HepG2 (cell line): ENCODE measurements around the gene NWD2. TPM values are rescaled to one million over a fixed set of nuclear protein-coding genes. Genes with fewer than 3 reads are reported as not detected.

Experiments used
- ATAC-seq: fragments of 200-7000 bp; cut with Tn5 transposase; 3 replicates; pipeline ENCODE4 v1.9.1; 2020; ENCODE audit warnings: mild to moderate bottlenecking, moderate library complexity
- BruUV-seq: library from RNA; stranded (reverse); fragments of 400-500 nt; replicated peaks from 2 replicates; lab custom pipeline; 2021; lab: Mats Ljungman, UMichigan
- CTCF ChIA-PET: fragments of 300-600 bp; formaldehyde crosslinking; extraction: SDS; loops from one replicate; lab custom pipeline; 2021; ENCODE audit warnings: low total read pairs, inconsistent platforms, low intra/inter-chr PET ratio; lab: Yijun Ruan, JAX
- POLR2A ChIA-PET: fragments of 350-600 bp; sonication (Branson Sonifier 250); formaldehyde crosslinking; loops from one replicate; lab custom pipeline; 2020; ENCODE audit warnings: antibody characterized with exemption, inconsistent platforms; lab: Yijun Ruan, JAX
- DNase-seq: peaks from one replicate; pipeline ENCODE4 v3.0.0-alpha.2; 2015; ENCODE audit warnings: low spot score
- FAIRE-seq: peaks from 3 replicates; lab custom pipeline; 2011; peaks lifted over from hg19 to GRCh38; lab: Jason Lieb, UNC
- H2AFZ ChIP-seq: one replicate; pipeline ENCODE4 v1.6.1; 2011; ENCODE audit warnings: low read length, inconsistent platforms
- H3K27ac ChIP-seq: fragments of 300-600 bp; 3 replicates; pipeline ENCODE4 v1.8.0; 2011; ENCODE audit warnings: mixed run types, mild to moderate bottlenecking, mixed read lengths, low read length, inconsistent platforms; ENCODE audit not compliant: insufficient read depth; ENCODE audit errors: extremely low read length
- H3K27me3 ChIP-seq, 2 experiments: fragments of 200-600 bp in 1 of 2; 2 replicates in 1 of 2; 3 replicates in 1 of 2; pipeline versions ENCODE4 v1.6.0 to v1.8.0; 2011; ENCODE audit warnings: low read length in 2 of 2, mild to moderate bottlenecking in 2 of 2, moderate library complexity in 2 of 2, inconsistent platforms in 1 of 2; ENCODE audit not compliant: insufficient read depth in 2 of 2, control insufficient read depth in 1 of 2
- H3K36me3 ChIP-seq, 2 experiments: fragments of 200-600 bp in 1 of 2; replicated peaks in 1 of 2; 2 replicates in 1 of 2; 3 replicates in 1 of 2; pipeline versions ENCODE4 v1.5.1 to v1.8.0; 2011; ENCODE audit warnings: low read length in 2 of 2, inconsistent platforms in 1 of 2; ENCODE audit not compliant: insufficient read depth in 2 of 2, control insufficient read depth in 1 of 2
- H3K4me1 ChIP-seq: 2 replicates; pipeline ENCODE4 v1.5.1; 2012; ENCODE audit warnings: low read length, inconsistent platforms; ENCODE audit not compliant: insufficient read depth
- H3K4me2 ChIP-seq: 2 replicates; pipeline ENCODE4 v1.6.0; 2011; ENCODE audit warnings: low read depth, low read length, inconsistent platforms
- H3K4me3 ChIP-seq, 3 experiments: fragments of 200-600 bp in 1 of 3; sonication (generic), shearing (Covaris generic) in 1 of 3; replicated peaks in 1 of 3; 2 replicates each; pipeline ENCODE4 v1.5.1; 2011 to 2016; ENCODE audit warnings: low read length in 3 of 3, inconsistent platforms in 2 of 3, low read depth in 2 of 3, mild to moderate bottlenecking in 2 of 3, control low read depth in 1 of 3, mixed read lengths in 1 of 3; ENCODE audit not compliant: insufficient read depth in 1 of 3
- H3K79me2 ChIP-seq: one replicate; pipeline ENCODE4 v1.6.1; 2011; ENCODE audit warnings: low read length, inconsistent platforms; ENCODE audit not compliant: insufficient read depth
- H3K9ac ChIP-seq: 2 replicates; pipeline ENCODE4 v1.6.0; 2011; ENCODE audit warnings: mild to moderate bottlenecking, low read depth, low read length, inconsistent platforms; ENCODE audit not compliant: insufficient read depth
- H3K9me3 ChIP-seq: 2 replicates; pipeline ENCODE4 v1.5.1; 2012; ENCODE audit warnings: mild to moderate bottlenecking, low read length
- H4K20me1 ChIP-seq: 2 replicates; pipeline ENCODE4 v1.6.0; 2011; ENCODE audit warnings: inconsistent platforms, mild to moderate bottlenecking, low read length, moderate library complexity; ENCODE audit not compliant: insufficient read depth
- CHD4 ChIP-seq: fragments of 200-600 bp; sonication (generic); IDR thresholded peaks from 2 replicates; pipeline ENCODE4 v1.7.0; 2017; ENCODE audit warnings: mild to moderate bottlenecking, low read length, borderline replicate concordance
- DMAP1 ChIP-seq: IDR thresholded peaks from 2 replicates; pipeline ENCODE4 v1.6.1; 2016
- HNF4A ChIP-seq: sonication (generic); formaldehyde crosslinking; IDR thresholded peaks from 2 replicates; pipeline ENCODE4 v1.4.0; 2020; ENCODE audit warnings: missing genetic modification reagents
- HNF4G ChIP-seq, 2 experiments: sonication (generic) in 1 of 2; formaldehyde crosslinking in 1 of 2; IDR thresholded peaks; 2 replicates each; pipeline versions ENCODE4 v1.4.0 to v1.6.1; 2011 to 2020; ENCODE audit warnings: borderline replicate concordance in 2 of 2, low read depth in 2 of 2, mild to moderate bottlenecking in 2 of 2, low read length in 1 of 2, missing genetic modification reagents in 1 of 2, moderate library complexity in 1 of 2
- KDM4B ChIP-seq: sonication (generic); formaldehyde crosslinking; IDR thresholded peaks from 2 replicates; pipeline ENCODE4 v1.4.0; 2020; ENCODE audit warnings: missing genetic modification reagents
- REXO4 ChIP-seq: sonication (generic); formaldehyde crosslinking; IDR thresholded peaks from 2 replicates; pipeline ENCODE4 v1.8.0; 2022; ENCODE audit warnings: missing genetic modification reagents, mild to moderate bottlenecking, borderline replicate concordance
- STAG1 ChIP-seq: sonication (generic); formaldehyde crosslinking; IDR thresholded peaks from 2 replicates; pipeline ENCODE4 v1.4.0; 2020; ENCODE audit warnings: missing genetic modification reagents
- TOPORS ChIP-seq: sonication (generic); formaldehyde crosslinking; IDR thresholded peaks from 2 replicates; pipeline ENCODE4 v1.8.0; 2023; ENCODE audit warnings: mild to moderate bottlenecking, missing genetic modification reagents
- XRCC5 ChIP-seq: fragments of 200-400 bp; formaldehyde crosslinking; optimal IDR thresholded peaks from 2 replicates; pipeline ENCODE3; 2017; ENCODE audit warnings: mild to moderate bottlenecking, low read length
- YEATS2 ChIP-seq: sonication (generic); formaldehyde crosslinking; IDR thresholded peaks from 2 replicates; pipeline ENCODE4 v1.4.0; 2020; ENCODE audit warnings: missing genetic modification reagents, borderline replicate concordance
- ZFP36L2 ChIP-seq: sonication (generic); formaldehyde crosslinking; IDR thresholded peaks from 2 replicates; pipeline ENCODE4 v1.4.0; 2020; ENCODE audit warnings: missing genetic modification reagents
- ZNF10 ChIP-seq: sonication (generic); formaldehyde crosslinking; IDR thresholded peaks from 2 replicates; pipeline ENCODE4 v1.4.0; 2020; ENCODE audit warnings: mild to moderate bottlenecking, low read depth, missing genetic modification reagents, borderline replicate concordance
- ZNF563 ChIP-seq: sonication (generic); formaldehyde crosslinking; IDR thresholded peaks from 2 replicates; pipeline ENCODE4 v1.8.0; 2022; ENCODE audit warnings: mild to moderate bottlenecking, moderate library complexity, missing genetic modification reagents
- WGBS: methylation state at CpG from one replicate; pipeline ENCODE4 v1.1.6; 2017; ENCODE audit warnings: low lambda C conversion rate; 5-methylcytosine and 5-hydroxymethylcytosine counted together
- in situ Hi-C: cut with HindIII; loops from 2 replicates; pipeline ENCODE4 v1.10.0; 2017; ENCODE audit warnings: low pct_unique_long_range_greater_than_20kb; ENCODE audit not compliant: extremely low pct_ligation_motif_present
- intact Hi-C: fragments of 100-400 bp; cut with micrococcal nuclease; formaldehyde crosslinking; loops from one replicate; pipeline ENCODE4 v1.10.0; 2022; ENCODE audit not compliant: unreplicated experiment
- polyA plus RNA-seq, 8 experiments: library from polyadenylated mRNA; depleted of rRNA in 3 of 8; stranded (reverse) in 7 of 8; unstranded in 1 of 8; fragments of >200 nt; fragmentation: Illumina TruSeq in 4 of 8; extraction: Trizol in 4 of 8; gene quantifications; 2 replicates each; pipeline versions ENCODE4 v1.2.1 to v1.2.3, GENCODE V29; 2011 to 2016; ENCODE audit warnings: low read depth in 4 of 8, missing spikeins in 1 of 8, mixed read lengths in 1 of 8; ENCODE audit not compliant: insufficient read depth in 1 of 8
- total RNA-seq, 5 experiments: library from RNA; depleted of rRNA; stranded (reverse); fragments of >200 nt; fragmentation: Illumina TruSeq; extraction: Trizol; gene quantifications; 2 replicates each; pipeline ENCODE4 v1.2.3, GENCODE V29; 2016; ENCODE audit warnings: low read depth in 1 of 5
- TF ChIP-seq, protein P1 (sequence below): sonication (generic); formaldehyde crosslinking; IDR thresholded peaks from 2 replicates; pipeline ENCODE4 v1.5.1; 2020; ENCODE audit warnings: missing genetic modification reagents, mild to moderate bottlenecking, borderline replicate concordance
- TF ChIP-seq, protein P2 (sequence below): sonication (generic); formaldehyde crosslinking; IDR thresholded peaks from 2 replicates; pipeline ENCODE4 v1.8.1; 2023; ENCODE audit warnings: mild to moderate bottlenecking, missing genetic modification reagents
- TF ChIP-seq, protein P3 (sequence below): sonication (generic); formaldehyde crosslinking; IDR thresholded peaks from 2 replicates; pipeline ENCODE4 v1.9.0; 2022; ENCODE audit warnings: low read depth, missing genetic modification reagents
- TF ChIP-seq, protein P4 (sequence below): sonication (generic); formaldehyde crosslinking; IDR thresholded peaks from 2 replicates; pipeline ENCODE4 v1.4.0; 2020; ENCODE audit warnings: missing genetic modification reagents

Gene NWD2
- total and polyA plus RNA-seq, 2 of the 13 experiments (the other 11 are each of a cell fraction or from before 2014, with no cell fraction given) = not detected

DNA sequence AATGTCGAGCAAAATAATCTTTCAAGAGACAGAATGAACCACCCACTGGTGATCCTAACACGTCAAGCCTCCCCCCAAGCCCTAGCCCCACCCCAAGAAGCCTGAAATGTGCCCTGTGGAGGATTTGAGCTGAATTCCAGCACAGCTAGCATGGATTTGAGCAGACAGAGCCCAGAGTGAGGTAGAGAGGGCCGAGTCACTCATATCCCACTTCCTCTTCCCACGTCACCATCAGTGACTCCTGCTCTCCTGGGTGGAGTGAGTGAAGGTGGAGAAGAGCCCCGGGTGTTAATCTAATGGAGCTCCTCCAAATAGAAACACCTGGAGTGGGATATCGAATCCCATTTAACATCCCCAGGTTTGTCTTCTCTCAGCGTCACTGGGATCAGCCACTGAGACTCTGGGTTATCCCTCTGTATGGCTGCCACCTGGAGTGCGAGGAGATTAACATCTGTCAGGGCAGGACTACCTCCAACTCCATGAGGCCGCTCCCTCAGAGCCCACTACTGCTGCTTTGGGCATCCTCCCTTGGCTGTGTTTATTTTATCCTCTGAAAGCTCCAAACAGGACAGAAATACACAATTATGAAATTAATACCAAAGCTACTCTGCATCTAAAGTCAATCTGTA, 136.6 kb downstream of the NWD2 start (continued):
- peak; percentile 16; the same call in 1 of the 2 replicates for TF ChIP-seq STAG1 (CRISPR knock-in tag)
- TF ChIP-seq, protein P1, sequence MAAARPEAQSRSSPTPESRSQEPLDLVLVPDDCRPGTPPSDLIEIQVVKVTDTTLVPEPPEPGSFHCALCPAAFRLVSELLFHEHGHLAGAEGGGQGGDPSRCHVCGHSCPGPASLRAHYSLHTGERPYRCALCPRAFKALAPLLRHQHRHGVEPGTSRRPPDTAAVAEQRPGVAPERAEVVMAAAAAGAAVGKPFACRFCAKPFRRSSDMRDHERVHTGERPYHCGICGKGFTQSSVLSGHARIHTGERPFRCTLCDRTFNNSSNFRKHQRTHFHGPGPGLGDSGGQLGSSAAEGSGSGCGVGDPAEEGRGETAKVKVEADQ = no peak

DNA sequence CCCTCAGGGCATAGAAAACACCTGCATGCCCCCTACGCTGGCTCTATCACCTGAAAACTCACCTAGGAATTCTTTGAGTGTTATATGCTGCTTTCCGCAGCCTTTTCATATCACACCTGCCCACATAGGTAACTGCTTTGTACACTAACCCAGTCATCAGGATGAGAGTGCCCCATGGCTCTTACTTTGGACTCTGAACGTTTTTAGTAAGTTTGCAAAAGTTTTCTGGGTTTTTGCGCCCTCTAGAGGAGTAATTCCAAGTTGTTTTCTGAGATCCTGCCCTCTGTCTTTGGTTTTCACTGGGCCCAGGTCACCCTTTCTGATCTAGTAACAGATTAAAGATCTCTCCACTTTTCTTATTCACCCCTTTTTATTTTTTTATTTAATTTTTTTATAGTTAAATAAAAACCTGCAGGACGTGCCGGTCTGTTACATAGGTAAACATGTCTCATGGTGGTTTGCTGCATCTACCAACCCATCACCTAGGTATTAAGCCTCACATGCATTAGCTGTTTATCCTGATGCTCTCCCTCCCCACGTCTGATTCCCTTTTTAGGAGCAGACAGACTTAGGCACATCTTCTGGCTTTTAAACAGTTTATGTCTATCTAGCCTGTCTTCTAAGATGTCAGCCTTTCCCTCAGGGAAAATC, 139.2 kb downstream of the NWD2 start:
- H3K36me3 ChIP-seq = no peaks in the 10 kb centered on the region
- H3K9ac ChIP-seq = no peak overlapping the region
- no peaks in the 10 kb centered on the region for H3K79me2 ChIP-seq
- H3K27me3 ChIP-seq = no peaks in the 10 kb centered on the region; a peak in 1 of 5 replicates
- POLR2A ChIA-PET = no interaction called here
- intact Hi-C loops = loop anchor here (1.0 to 2.0 kb wide), 3 partner anchors 195 to 1033 kb away; no protein-coding TSS in a partner anchor
- WGBS = 18% methylated on average over 7 of the region's 7 CpGs
- BruUV-seq = no TSS peak
- H2AFZ ChIP-seq = no peak overlapping the region
- FAIRE-seq (peak; percentile 66), DNase-seq (peak; percentile 30), ATAC-seq (peak; percentile 79)
- CTCF ChIA-PET = interaction anchor here (2.6 kb wide), 1 partner anchor 1032 kb away, joined by 14 read pairs; no protein-coding TSS in a partner anchor
- H3K27ac ChIP-seq = no peak overlapping the region
- H3K4me2 ChIP-seq = no peak overlapping the region
- in situ Hi-C loops = loop anchor here (10.0 kb wide), 2 partner anchors 199 to 969 kb away; no protein-coding TSS in a partner anchor
- H4K20me1 ChIP-seq = no peaks in the 10 kb centered on the region
- H3K4me3 ChIP-seq = no peak overlapping the region
- H3K9me3 ChIP-seq = no peaks in the 10 kb centered on the region
- H3K4me1 ChIP-seq = 0 out of 2 replicates have a peak, but pooled peaks cover 4% of the 10 kb centered on the region
- no peak for TF ChIP-seq KDM4B
- TF ChIP-seq, protein P2, sequence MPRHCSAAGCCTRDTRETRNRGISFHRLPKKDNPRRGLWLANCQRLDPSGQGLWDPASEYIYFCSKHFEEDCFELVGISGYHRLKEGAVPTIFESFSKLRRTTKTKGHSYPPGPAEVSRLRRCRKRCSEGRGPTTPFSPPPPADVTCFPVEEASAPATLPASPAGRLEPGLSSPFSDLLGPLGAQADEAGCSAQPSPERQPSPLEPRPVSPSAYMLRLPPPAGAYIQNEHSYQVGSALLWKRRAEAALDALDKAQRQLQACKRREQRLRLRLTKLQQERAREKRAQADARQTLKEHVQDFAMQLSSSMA (CRISPR knock-in tag) = no peak
- TF ChIP-seq HNF4A = peak; percentile 67
- TF ChIP-seq HNF4G (IDR thresholded peaks at IDR 0.05; ENCODE audit: borderline replicate concordance, low read depth, low read length) = peak; percentile 55; the same call in 1 of the 2 replicates
- TF ChIP-seq HNF4G (CRISPR knock-in tag; IDR thresholded peaks at IDR 0.05; ENCODE audit: borderline replicate concordance, low read depth) = no peak
- TF ChIP-seq ZFP36L2 (CRISPR knock-in tag) = no peak
- no peak for TF ChIP-seq ZNF563 (CRISPR knock-in tag)
- no peak for TF ChIP-seq CHD4
- TF ChIP-seq, protein P3, sequence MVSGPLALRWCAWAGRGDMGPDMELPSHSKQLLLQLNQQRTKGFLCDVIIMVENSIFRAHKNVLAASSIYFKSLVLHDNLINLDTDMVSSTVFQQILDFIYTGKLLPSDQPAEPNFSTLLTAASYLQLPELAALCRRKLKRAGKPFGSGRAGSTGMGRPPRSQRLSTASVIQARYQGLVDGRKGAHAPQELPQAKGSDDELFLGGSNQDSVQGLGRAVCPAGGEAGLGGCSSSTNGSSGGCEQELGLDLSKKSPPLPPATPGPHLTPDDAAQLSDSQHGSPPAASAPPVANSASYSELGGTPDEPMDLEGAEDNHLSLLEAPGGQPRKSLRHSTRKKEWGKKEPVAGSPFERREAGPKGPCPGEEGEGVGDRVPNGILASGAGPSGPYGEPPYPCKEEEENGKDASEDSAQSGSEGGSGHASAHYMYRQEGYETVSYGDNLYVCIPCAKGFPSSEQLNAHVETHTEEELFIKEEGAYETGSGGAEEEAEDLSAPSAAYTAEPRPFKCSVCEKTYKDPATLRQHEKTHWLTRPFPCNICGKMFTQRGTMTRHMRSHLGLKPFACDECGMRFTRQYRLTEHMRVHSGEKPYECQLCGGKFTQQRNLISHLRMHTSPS (CRISPR knock-in tag) = no peak
- no peak for TF ChIP-seq DMAP1
- peak; percentile 32 for TF ChIP-seq XRCC5
- TF ChIP-seq, protein P4, sequence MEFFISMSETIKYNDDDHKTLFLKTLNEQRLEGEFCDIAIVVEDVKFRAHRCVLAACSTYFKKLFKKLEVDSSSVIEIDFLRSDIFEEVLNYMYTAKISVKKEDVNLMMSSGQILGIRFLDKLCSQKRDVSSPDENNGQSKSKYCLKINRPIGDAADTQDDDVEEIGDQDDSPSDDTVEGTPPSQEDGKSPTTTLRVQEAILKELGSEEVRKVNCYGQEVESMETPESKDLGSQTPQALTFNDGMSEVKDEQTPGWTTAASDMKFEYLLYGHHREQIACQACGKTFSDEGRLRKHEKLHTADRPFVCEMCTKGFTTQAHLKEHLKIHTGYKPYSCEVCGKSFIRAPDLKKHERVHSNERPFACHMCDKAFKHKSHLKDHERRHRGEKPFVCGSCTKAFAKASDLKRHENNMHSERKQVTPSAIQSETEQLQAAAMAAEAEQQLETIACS (CRISPR knock-in tag) = no peak
- TF ChIP-seq TOPORS (CRISPR knock-in tag) = no peak
- no peak for TF ChIP-seq ZNF10 (CRISPR knock-in tag)
- TF ChIP-seq YEATS2 = no peak
- no peak for TF ChIP-seq REXO4
